ENCODE measurements around the gene MAP1LC3B2. TPM values are rescaled to one million over a fixed set of nuclear protein-coding genes. Genes with fewer than 3 reads are reported as not detected.

Gene MAP1LC3B2
- total and polyA plus RNA-seq, 2 of the 13 experiments (the other 11 are each of a cell fraction or from before 2014, with no cell fraction given): 0.60 to 2.2 TPM

- intact Hi-C loops (cut with micrococcal nuclease; ENCODE audit: unreplicated experiment): no loop called here
- FAIRE-seq (no peak), DNase-seq (ENCODE audit: low spot score) (no peak), ATAC-seq (no peak)
- Histone ChIP-seq H3K36me3 (replicated peaks in 1 of 2; ENCODE audit: control insufficient read depth in 1 of 2, insufficient read depth in 2 of 2, low read length in 2 of 2) (no peaks in the 10 kb centered on the region), H3K9me3 (ENCODE audit: low read length) (no peaks in the 10 kb centered on the region; the same call in 1 of the 2 replicates), H3K27ac (ENCODE audit: extremely low read length, insufficient read depth, low read length) (no peak overlapping the region), H3K4me3 (replicated peaks in 1 of 3; ENCODE audit: insufficient read depth in 1 of 3, low read depth in 2 of 3, low read length in 3 of 3) (no peak overlapping the region), H4K20me1 (ENCODE audit: insufficient read depth, low read length) (no peaks in the 10 kb centered on the region), H3K4me2 (ENCODE audit: low read depth, low read length) (no peak overlapping the region), H2AFZ (ENCODE audit: low read length) (no peak overlapping the region), H3K79me2 (ENCODE audit: insufficient read depth, low read length) (no peaks in the 10 kb centered on the region), H3K27me3 (ENCODE audit: control insufficient read depth in 1 of 2, insufficient read depth in 2 of 2, low read length in 2 of 2) (0 out of 5 replicates have a peak, but pooled peaks cover 0 to 3% of the 10 kb centered on the region in 2 experiments), H3K9ac (ENCODE audit: insufficient read depth, low read depth, low read length) (no peak overlapping the region), H3K4me1 (ENCODE audit: insufficient read depth, low read length) (no peaks in the 10 kb centered on the region; the same call in 1 of the 2 replicates)
- ChIA-PET POLR2A (no interaction called here), CTCF (ENCODE audit: low intra/inter-chr PET ratio, low total read pairs) (no interaction called here)
- TF ChIP-seq ZFP36 (IDR thresholded peaks at IDR 0.05; ENCODE audit: borderline replicate concordance, low read depth, low read length, partially characterized antibody) (no peak), ZIK1 (CRISPR knock-in tag; IDR thresholded peaks at IDR 0.05; ENCODE audit: borderline replicate concordance, low read depth) (no peak), ZNF672 (CRISPR knock-in tag; IDR thresholded peaks at IDR 0.05) (no peak), HNRNPL (IDR thresholded peaks at IDR 0.05; ENCODE audit: low read depth, low read length) (no peak), ZSCAN30 (CRISPR knock-in tag; IDR thresholded peaks at IDR 0.05) (no peak), ZNF3 (CRISPR knock-in tag; IDR thresholded peaks at IDR 0.05) (no peak), NR2F1 (CRISPR knock-in tag; IDR thresholded peaks at IDR 0.05) (no peak), ZFP41 (CRISPR knock-in tag; IDR thresholded peaks at IDR 0.05; ENCODE audit: borderline replicate concordance) (no peak), CREB1 (IDR thresholded peaks at IDR 0.05) (no peak), CREB1 (CRISPR knock-in tag; IDR thresholded peaks at IDR 0.05) (no peak), HNF4A (CRISPR knock-in tag; IDR thresholded peaks at IDR 0.05) (no peak), WIZ (CRISPR knock-in tag; IDR thresholded peaks at IDR 0.05) (no peak), ZNF75D (CRISPR knock-in tag; IDR thresholded peaks at IDR 0.05; ENCODE audit: borderline replicate concordance) (no peak), NFRKB (IDR thresholded peaks at IDR 0.05) (no peak), FOXA3 (CRISPR knock-in tag; IDR thresholded peaks at IDR 0.05) (no peak), ZKSCAN1 (IDR thresholded peaks at IDR 0.05; ENCODE audit: low read length) (no peak), KDM4B (CRISPR knock-in tag; IDR thresholded peaks at IDR 0.05) (no peak)
- 41% methylated on average over 2 of the region's 2 CpGs for WGBS (ENCODE audit: low lambda C conversion rate)
- in situ Hi-C loops (cut with HindIII; ENCODE audit: extremely low pct_ligation_motif_present, low pct_unique_long_range_greater_than_20kb): no loop called here
- no TSS peak for BruUV-seq (replicated peaks)
Observed at GRCh38 chr12:116565963-116566362, 6.8 kb downstream of the MAP1LC3B2 start.
